VCaP (cell line): ENCODE data around the gene WHAMM.

ENCODE experiments used
- H3K27ac ChIP-seq: fragments of 450-650 bp; 2 replicates; pipeline ENCODE4 v1.5.1; 2017
- TF ChIP-seq, protein P1 (sequence below): fragments of 450-650 bp; conservative IDR thresholded peaks from 2 replicates; pipeline ENCODE4 v1.5.1; 2017; ENCODE audit warnings: mild to moderate bottlenecking, moderate library complexity

WHAMM gene

DNA sequence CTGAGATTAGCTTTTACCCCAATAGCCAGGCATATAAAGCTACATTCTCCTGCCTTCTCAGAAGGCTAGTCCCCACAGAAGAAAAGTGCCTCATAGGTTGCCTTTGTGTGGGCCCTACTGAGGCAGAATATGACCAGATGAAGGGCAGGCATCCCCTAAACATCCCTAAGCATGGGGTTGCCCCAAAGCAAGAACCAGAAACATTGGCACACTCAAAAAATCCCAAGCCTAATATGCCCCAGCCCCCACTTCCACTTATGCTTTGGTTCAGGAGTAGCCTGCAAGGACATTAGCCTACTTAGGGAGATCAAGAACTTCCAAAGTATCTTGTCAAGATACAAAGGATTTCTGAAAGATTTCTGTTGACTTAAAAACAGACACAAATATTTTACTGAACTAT lies 29.7 kb downstream of the WHAMM start:
- no peak overlapping the region for H3K27ac ChIP-seq

DNA sequence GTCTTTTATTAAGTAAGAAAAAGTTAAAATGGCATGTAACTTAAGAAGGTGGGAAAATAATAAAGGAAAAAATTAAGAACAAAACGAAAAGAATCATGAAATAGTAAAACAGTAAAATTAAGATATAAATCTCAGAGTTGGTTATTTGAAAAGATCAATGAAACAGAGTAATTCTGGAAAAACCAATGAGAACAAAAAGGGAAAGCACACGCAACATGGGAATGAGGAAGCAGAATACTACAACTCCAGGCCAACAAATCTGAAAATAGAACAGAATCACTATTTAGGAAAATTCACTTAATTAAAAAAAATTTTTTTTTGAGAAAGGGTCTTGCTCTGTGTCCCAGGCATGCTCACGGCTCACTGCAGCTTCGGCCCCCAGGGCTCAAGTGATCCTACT lies 30.7 kb downstream of the WHAMM start:
- TF ChIP-seq, protein P1, sequence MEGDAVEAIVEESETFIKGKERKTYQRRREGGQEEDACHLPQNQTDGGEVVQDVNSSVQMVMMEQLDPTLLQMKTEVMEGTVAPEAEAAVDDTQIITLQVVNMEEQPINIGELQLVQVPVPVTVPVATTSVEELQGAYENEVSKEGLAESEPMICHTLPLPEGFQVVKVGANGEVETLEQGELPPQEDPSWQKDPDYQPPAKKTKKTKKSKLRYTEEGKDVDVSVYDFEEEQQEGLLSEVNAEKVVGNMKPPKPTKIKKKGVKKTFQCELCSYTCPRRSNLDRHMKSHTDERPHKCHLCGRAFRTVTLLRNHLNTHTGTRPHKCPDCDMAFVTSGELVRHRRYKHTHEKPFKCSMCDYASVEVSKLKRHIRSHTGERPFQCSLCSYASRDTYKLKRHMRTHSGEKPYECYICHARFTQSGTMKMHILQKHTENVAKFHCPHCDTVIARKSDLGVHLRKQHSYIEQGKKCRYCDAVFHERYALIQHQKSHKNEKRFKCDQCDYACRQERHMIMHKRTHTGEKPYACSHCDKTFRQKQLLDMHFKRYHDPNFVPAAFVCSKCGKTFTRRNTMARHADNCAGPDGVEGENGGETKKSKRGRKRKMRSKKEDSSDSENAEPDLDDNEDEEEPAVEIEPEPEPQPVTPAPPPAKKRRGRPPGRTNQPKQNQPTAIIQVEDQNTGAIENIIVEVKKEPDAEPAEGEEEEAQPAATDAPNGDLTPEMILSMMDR, result no peak
- H3K27ac ChIP-seq, result no peak overlapping the region

More for the DNA sequence above, 29.7 kb downstream of the WHAMM start:
- TF ChIP-seq, protein P1, result no peak

DNA sequence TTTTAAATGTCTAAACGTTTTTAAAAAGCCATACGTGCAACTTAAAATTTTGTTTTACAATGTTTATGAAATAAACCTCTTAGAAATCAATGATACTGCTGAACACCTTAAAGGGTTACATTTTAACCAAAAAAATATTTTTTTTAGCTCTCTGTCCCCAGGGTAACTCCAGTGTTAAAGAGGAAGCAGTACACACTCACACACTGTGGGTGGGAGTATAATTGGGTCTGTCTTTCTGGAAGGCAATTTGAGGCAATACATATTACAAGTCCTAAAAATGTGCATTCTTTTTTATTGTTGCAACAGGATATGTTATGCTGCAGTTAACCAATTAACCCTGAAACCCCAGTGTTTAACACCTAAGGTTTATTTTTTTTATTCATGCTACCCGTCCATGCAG lies 34.1 kb downstream of the WHAMM start:
- no peak overlapping the region for H3K27ac ChIP-seq
- TF ChIP-seq, protein P1, result no peak

DNA sequence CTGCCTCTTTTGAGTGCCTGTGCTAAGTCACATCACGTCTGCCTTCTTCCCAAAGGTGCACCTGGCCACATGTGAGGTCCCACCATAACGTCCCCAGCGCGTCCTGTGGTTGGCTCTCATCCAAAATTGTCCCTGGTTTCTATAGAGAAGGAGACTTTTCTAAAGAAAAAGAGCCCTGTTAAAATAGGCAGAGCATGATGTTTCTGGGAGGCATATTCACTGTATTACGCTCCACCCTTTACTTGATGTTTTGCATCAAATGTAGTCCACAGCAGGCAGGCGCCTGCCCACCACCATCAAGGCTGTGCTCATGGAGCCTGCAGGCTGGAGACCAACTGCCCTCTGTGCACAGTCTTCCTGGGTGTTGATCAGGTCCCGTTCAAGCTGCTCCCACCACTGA lies 36.3 kb downstream of the WHAMM start:
- TF ChIP-seq, protein P1, result no peak

GRCh38 chr15:82846621-82847020 lies 37.2 kb downstream of the WHAMM start:
- TF ChIP-seq, protein P1, result no peak
- no peak overlapping the region for H3K27ac ChIP-seq

More for the DNA sequence above, 36.3 kb downstream of the WHAMM start:
- H3K27ac ChIP-seq, result no peak overlapping the region

DNA sequence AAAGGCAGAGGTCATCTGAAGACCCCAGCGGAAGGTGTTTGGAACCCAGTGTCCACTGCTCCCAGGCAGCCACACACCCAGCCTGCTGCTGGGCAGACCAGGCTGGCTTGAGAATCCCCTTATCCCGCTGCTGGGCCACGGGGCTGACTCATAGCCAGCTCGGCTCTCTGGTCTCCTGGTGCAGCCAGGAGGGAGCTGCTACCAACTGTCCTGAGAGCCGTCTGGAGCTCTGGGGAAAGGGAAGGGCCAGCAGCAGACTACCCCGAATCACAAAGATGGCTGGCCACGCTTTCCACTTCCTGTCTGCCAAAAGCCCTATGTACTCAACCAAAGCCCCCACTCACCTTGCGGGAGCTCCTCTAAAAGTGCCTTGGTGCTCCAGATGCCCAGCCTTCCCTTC lies 38.3 kb downstream of the WHAMM start:
- H3K27ac ChIP-seq, result peak overlapping the region; percentile 81

DNA sequence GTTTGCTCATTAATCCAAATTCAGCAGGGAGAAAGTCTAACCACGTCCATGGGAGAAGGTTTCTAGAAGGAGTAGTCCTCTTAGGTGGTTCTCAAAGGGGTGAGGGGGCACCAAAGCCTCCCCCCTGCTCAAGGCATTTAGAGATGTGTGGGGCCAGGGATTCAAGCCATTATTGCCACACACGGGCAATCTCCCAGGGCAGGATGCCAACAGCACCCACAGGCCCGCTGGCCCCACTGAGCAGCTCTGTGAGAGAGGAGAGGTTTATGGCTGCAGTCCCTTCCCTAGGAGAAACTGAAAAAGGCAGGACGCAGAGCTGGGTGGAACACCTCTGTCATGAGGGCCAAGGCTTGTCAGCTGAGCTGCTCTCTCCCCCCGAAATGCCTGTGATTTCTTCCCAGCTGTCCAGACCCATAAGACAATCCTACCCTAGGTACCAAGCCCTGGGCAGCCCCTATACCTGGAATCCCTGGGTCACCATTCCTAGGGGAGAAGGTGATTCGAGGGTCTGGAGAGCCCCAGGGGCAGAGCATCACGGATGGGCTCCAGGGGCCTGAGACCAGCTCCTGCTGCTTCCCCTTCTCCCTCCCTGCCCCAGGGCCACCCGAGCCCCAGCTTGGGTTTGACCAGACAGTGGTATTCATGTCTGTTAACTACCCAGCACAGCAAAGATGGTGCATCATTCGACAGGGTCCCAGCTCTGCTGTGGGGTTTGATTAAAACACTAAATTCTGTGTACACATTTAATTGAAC lies 39.0 kb downstream of the WHAMM start:
- H3K27ac ChIP-seq, result peak overlapping the region; percentile 81
- TF ChIP-seq, protein P1, result no peak

More for the DNA sequence above, 38.3 kb downstream of the WHAMM start:
- TF ChIP-seq, protein P1, result no peak
